HL-60/S4 treated with phorbol 12-myristate 13-acetate at 8.2 ng/mL for 4 days and 3 days (cell line): ENCODE results near the gene CC2D2B.
"Not testable (repeated sequence)": the region's sequence is repeated elsewhere in the genome, so short reads cannot be mapped to it uniquely, and the experiment has no call there.

ENCODE experiments used
- in situ Hi-C: fragments of 300-500 bp; cut with MboI; formaldehyde crosslinking; loops from 2 replicates; pipeline ENCODE4 v1.15.0; 2022; ENCODE audit warnings: low sequenced_read_pairs

The CC2D2B gene

GRCh38 chr10:95906677-95907455, 909 bp upstream of the CC2D2B start:
- in situ Hi-C loops = no loop called here

- in situ Hi-C loops = no loop called here
Observed at GRCh38 chr10:95908450-95908849, 675 bp downstream of the CC2D2B start.

DNA sequence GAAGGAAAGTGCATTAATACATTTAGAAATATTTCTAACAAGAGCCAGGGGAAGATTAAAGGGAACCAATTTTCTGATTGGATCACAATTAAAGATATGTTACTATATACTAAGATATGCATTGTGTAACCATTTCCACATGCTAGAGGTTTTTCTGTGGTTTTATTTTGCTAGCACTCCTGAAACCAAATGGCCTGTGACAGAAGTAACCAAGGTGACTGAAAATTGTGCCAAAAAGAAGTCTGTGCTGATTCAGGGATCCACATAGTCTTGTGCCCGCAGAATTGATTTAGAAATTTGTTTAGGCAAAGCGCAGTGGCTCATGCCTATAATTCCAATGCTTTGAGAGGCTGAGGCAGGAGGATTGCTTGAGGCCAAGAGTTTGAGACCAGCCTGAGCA, 1.8 kb downstream of the CC2D2B start:
- in situ Hi-C loops = no loop called here

DNA sequence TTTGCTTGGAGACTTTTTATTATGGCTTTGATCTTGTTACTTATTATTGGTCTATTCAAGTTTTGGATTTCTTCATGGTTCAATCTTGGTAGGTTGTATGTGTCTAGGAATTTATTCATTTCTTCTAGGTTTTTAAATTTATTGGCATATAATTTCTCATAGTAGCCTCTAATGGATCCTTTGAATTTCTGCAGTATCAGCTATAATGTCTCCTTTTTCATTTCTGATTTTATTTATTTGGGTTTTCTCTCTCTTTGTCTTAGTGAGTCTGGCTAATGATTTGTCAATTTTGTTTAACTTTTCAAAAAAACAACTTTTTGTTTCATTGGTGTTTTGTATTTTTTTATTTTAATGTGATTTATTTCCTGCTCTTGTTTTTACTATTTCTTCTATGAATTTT, 8.3 kb downstream of the CC2D2B start:
- in situ Hi-C loops = not testable (repeated sequence)

DNA sequence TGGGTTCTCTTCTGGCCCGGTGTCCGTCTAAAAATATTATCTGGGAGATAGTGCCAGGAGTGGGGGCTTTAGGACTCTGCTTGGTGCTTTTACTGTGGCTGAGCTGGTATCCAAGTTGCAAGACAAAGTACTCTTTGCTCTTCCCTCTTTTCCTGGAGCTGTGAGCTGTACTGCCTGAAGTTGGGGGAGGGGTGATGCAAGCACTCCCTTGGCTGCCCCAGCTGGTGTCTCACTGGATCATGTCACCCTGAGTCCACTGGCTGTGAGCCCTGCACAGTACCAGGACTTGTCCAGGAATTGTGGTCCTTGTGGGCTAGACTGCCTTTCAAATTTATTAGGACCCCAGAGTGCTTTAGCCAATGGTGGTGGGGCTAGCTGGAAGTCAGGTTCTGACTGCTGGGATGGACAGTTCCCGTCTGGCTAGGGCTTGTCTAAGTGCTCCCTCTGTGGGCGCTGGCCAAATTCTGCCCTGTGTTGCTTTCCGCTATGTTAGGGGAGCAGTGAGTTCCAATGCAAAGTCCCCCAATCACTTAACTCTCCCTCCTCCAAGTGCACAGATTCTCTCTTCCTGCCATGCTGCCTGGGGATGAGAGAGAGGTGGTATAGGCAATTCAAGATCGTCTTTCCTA, 13.1 kb downstream of the CC2D2B start:
- in situ Hi-C loops = no loop called here

DNA sequence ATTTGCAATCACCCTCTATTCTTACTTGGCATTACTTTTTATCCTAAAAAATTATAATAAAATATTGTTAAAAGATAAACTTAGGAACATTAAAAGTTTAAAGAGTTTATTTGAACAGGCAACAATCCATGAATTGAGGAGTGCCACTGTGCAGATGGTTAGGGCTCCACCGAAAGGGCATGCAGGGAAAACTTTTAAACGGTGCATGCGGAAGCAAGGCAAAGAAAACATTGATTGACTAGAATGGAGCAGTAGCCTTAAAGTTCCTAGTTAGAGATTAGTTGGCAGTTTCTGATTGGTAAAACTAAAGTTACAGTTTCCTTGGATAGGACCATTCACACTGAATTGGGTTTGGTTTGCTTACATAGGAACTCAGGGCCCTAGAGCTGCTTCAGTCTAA, 17.3 kb downstream of the CC2D2B start:
- in situ Hi-C loops = no loop called here

GRCh38 chr10:95935429-95935828, 27.7 kb downstream of the CC2D2B start:
- in situ Hi-C loops = no loop called here

DNA sequence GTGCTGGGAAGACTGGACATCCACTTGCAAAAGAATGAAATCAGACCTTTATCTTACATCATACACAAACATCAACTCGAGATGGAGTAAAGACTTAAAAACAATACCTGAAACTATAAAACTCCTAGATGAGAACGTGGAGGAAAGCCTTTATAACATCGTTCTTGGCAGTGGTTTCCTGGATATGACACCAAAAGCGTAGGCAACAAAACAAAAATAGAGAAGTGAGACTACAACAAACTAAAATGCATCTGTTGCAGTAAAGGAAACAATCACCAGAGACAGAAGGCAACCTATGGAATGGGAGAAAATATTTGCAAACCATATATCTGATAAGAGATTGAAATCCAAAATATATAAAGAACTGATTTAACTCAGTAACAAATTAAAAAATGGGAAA, 33.3 kb downstream of the CC2D2B start:
- in situ Hi-C loops = no loop called here

- in situ Hi-C loops = no loop called here
Observed at GRCh38 chr10:95963202-95963990, 55.6 kb downstream of the CC2D2B start.

DNA sequence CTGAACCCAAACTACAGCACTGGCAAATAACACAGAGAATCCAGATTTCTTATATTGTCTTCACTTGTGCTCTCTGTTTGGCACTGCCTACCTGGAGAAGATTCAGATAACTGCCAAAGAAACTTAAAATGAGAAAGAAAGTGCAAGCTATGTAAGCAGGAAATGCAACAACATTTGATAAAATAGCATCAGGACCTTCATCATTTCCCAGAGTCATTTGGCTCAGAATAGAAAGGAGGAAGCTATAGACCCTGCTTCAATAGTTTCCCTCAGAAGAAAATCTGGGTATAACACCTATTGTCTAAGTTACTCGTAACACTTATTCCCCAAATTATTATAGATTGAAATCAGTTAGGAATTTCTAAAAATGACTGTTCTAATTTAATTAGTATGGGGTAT, 56.2 kb downstream of the CC2D2B start:
- in situ Hi-C loops = no loop called here

GRCh38 chr10:95964756-95965155, 57.0 kb downstream of the CC2D2B start:
- in situ Hi-C loops = no loop called here

DNA sequence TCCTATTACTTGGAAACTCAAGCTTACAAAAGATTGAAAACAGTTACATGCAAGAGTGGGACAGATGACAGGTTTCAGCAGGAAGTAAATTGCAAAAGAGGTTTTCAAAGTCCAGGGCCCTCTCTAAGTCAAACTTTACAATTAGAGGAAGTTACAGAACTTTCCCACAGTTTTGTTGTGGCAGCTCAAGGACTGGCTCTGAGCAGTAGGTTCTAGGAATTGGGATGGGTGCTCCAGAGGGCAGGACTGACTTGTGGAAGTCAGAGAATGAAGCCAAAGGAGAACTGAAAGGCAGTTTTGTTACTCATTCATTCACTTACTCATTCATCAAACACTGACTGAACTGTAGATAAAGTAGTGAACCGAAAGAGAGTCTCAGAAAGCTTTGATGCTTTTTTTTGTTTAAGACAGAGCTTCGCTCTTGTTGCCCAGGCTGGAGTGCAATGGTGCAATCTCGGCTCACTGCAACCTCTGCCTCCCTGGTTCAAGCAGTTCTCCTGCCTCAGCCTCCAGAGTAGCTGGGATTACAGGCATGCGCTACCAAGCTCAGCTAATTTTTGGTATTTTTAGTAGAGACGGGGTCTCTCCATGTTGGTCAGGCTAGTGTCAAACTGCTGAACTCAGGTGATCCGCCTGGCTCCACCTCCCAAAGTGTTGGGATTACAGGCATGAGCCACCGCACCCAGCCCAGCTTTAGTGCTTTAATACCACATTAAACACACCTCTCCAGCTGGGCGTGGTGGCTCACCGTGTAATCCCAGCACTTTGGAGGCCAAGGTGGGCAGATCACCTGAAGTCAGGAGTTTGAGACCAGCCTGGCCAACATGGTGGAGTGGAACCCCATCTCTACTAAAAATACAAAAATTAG, 68.8 kb downstream of the CC2D2B start:
- in situ Hi-C loops = no loop called here

GRCh38 chr10:95982200-95982599, 74.4 kb downstream of the CC2D2B start:
- in situ Hi-C loops = no loop called here

- in situ Hi-C loops = no loop called here
Observed at GRCh38 chr10:95987685-95988426, 80.1 kb downstream of the CC2D2B start.

GRCh38 chr10:95988702-95989101, 80.9 kb downstream of the CC2D2B start:
- in situ Hi-C loops = no loop called here

DNA sequence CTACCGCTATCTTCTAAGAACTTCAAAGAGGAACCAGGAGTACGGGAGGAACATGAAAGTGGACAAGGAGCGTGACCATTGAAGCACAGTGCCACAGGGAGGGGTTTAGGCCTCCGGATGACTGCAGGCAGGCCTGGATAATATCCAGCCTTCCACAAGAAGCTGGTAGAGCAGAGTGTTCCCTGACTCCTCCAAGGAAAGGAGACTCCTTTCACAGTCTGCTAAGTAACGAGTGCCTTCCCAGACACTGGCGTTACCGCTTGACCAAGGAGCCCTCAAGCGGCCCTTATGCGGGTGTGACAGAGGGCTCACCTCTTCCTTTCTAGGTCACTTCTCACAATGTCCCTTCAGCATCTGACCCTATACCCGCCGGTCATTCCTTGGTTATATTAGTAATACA, 86.6 kb downstream of the CC2D2B start:
- in situ Hi-C loops = not testable (repeated sequence)

GRCh38 chr10:95998255-95998784, 90.5 kb downstream of the CC2D2B start:
- in situ Hi-C loops = no loop called here

DNA sequence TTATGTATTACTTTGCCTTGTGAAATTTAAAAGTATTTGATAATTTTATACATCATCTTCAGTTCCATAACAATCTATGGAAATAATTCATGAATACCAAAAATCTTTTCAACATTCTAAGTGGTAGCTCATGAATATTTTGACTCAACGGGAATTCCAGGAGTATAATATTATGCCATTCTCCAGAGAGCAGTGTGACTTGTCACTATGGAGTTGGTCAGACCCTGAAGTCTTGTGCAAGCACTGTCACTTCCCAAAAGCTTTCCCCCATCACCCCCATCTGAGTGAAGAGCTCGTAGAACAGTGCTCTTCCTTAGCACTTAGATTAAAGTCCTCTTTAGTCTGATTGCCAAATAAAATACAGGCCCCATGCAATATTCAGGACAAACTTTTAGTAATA, 106.2 kb downstream of the CC2D2B start:
- in situ Hi-C loops = loop anchor here (25.0 kb wide), 1 partner anchor 273 kb away; no protein-coding TSS in a partner anchor

DNA sequence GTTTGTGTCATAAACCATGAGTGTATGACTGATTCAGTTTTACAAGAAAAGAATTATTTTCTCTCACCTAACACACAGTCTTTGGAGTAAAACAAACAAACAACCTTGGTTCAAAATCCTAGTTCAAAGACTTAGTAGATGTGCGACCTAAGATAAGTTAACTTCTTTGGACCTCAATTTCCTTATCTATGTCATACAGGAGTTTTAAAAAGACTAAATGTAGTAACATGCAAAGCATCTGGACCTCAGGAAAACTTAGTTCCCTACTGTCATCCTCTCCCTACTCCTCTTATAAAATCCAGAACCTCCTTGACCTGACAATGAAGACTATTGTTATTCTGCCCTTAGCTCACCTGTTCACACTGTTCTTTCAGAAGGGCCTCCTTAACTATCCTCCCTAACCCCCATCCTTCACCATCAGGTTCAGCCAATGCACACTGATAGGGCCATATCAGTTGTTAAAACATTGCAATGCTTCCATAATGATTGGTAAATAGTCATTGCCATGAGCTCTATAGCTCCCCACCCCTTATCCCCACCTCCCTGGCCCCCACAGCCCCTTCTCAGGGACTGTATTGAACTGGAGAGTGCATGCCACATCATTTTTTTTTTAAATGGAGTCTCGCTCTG, 106.8 kb downstream of the CC2D2B start:
- in situ Hi-C loops = loop anchor here (25.0 kb wide), 1 partner anchor 273 kb away; no protein-coding TSS in a partner anchor
